IMR-90 (cell line): ENCODE results near the gene HBEGF. TPM values are rescaled to one million over a fixed set of nuclear protein-coding genes. Genes with fewer than 3 reads are reported as not detected.

Experiments used
- ATAC-seq: fragments of 200-7000 bp; cut with Tn5 transposase; 2 replicates; pipeline ENCODE4 v1.9.1; 2020; ENCODE audit warnings: low read depth, mild to moderate bottlenecking, moderate library complexity
- BruUV-seq: library from RNA; stranded (reverse); fragments of 400-500 nt; replicated peaks from 2 replicates; lab custom pipeline; 2021; lab: Mats Ljungman, UMichigan
- CTCF ChIA-PET: fragments of 300-600 bp; formaldehyde crosslinking; extraction: SDS; loops from one replicate; lab custom pipeline; 2021; ENCODE audit warnings: antibody characterized with exemption; lab: Yijun Ruan, JAX
- POLR2A ChIA-PET: fragments of 300-600 bp; sonication (Branson Sonifier 250); formaldehyde crosslinking; loops from one replicate; lab custom pipeline; 2022; ENCODE audit warnings: antibody characterized with exemption; ENCODE audit not compliant: unreplicated experiment; lab: Charles Lee
- DNase-seq: peaks from one replicate; pipeline ENCODE4 v3.0.0; 2013
- H2AFZ ChIP-seq: replicated peaks from 2 replicates; pipeline ENCODE3; 2013; ENCODE audit warnings: low read length, mild to moderate bottlenecking; ENCODE audit not compliant: poor library complexity
- H2AK5ac ChIP-seq: 2 replicates; pipeline ENCODE4 v1.6.1; 2013; ENCODE audit warnings: low read depth, low read length, inconsistent platforms
- H2AK9ac ChIP-seq: replicated peaks from 2 replicates; pipeline ENCODE3; 2013; ENCODE audit warnings: mild to moderate bottlenecking, low read depth, low read length, moderate library complexity; ENCODE audit not compliant: poor library complexity
- H2BK120ac ChIP-seq: 2 replicates; pipeline ENCODE4 v1.6.1; 2013; ENCODE audit warnings: low read depth, low read length, inconsistent platforms
- H2BK15ac ChIP-seq: 3 replicates; pipeline ENCODE4 v1.6.1; 2013; ENCODE audit warnings: low read depth, low read length, inconsistent platforms
- H2BK20ac ChIP-seq: 2 replicates; pipeline ENCODE4 v1.6.1; 2013; ENCODE audit warnings: low read depth, mild to moderate bottlenecking, inconsistent platforms, low read length, moderate library complexity
- H2BK5ac ChIP-seq: 2 replicates; pipeline ENCODE4 v1.6.1; 2013; ENCODE audit warnings: mild to moderate bottlenecking, low read depth, low read length, inconsistent platforms; ENCODE audit not compliant: poor library complexity, severe bottlenecking
- H3K14ac ChIP-seq: replicated peaks from 2 replicates; pipeline ENCODE4 v1.6.1; 2013; ENCODE audit warnings: low read depth, low read length, inconsistent platforms
- H3K18ac ChIP-seq: 2 replicates; pipeline ENCODE4 v1.6.1; 2013; ENCODE audit warnings: low read depth, low read length, control low read depth
- H3K23ac ChIP-seq: 2 replicates; pipeline ENCODE4 v1.6.1; 2013; ENCODE audit warnings: low read depth, low read length, inconsistent platforms
- H3K27ac ChIP-seq: 2 replicates; pipeline ENCODE4 v1.5.1; 2013; ENCODE audit warnings: mild to moderate bottlenecking, control low read depth, low read length; ENCODE audit not compliant: insufficient read depth
- H3K27me3 ChIP-seq: 2 replicates; pipeline ENCODE4 v1.6.1; 2013; ENCODE audit warnings: low read length; ENCODE audit not compliant: control insufficient read depth, insufficient read depth
- H3K36me3 ChIP-seq: 2 replicates; pipeline ENCODE4 v1.6.1; 2013; ENCODE audit warnings: low read length, mixed read lengths; ENCODE audit not compliant: control insufficient read depth, insufficient read depth
- H3K4ac ChIP-seq: 2 replicates; pipeline ENCODE4 v1.6.1; 2013; ENCODE audit warnings: low read depth, low read length, inconsistent platforms
- H3K4me1 ChIP-seq: 2 replicates; pipeline ENCODE4 v1.6.1; 2013; ENCODE audit warnings: low read length, mixed read lengths; ENCODE audit not compliant: control insufficient read depth, insufficient read depth
- H3K4me2 ChIP-seq: 2 replicates; pipeline ENCODE4 v1.6.1; 2013; ENCODE audit warnings: low read depth, mild to moderate bottlenecking, control low read depth, low read length, moderate library complexity
- H3K4me3 ChIP-seq: 2 replicates; pipeline ENCODE4 v1.5.1; 2013; ENCODE audit warnings: low read depth, mild to moderate bottlenecking, control low read depth, low read length, moderate library complexity; ENCODE audit not compliant: insufficient read depth
- H3K56ac ChIP-seq: 2 replicates; pipeline ENCODE4 v1.6.1; 2013; ENCODE audit warnings: low read length, inconsistent platforms; ENCODE audit not compliant: insufficient read depth; ENCODE audit errors: extremely low read depth
- H3K79me1 ChIP-seq, 2 experiments: 2 replicates each; pipeline ENCODE4 v1.6.1; 2013; ENCODE audit warnings: low read length in 2 of 2, inconsistent platforms in 1 of 2, low read depth in 1 of 2
- H3K9ac ChIP-seq: 2 replicates; pipeline ENCODE4 v1.6.1; 2013; ENCODE audit warnings: low read depth, low read length, control low read depth
- H3K9me1 ChIP-seq: 2 replicates; pipeline ENCODE4 v1.6.1; 2013; ENCODE audit warnings: low read length, inconsistent platforms; ENCODE audit not compliant: insufficient read depth
- H3K9me3 ChIP-seq: 2 replicates; pipeline ENCODE4 v1.6.1; 2013; ENCODE audit warnings: low read length; ENCODE audit not compliant: control insufficient read depth, insufficient read depth
- H4K20me1 ChIP-seq: 2 replicates; pipeline ENCODE4 v1.6.1; 2013; ENCODE audit warnings: low read length, inconsistent platforms; ENCODE audit not compliant: insufficient read depth
- H4K5ac ChIP-seq: 2 replicates; pipeline ENCODE4 v1.6.1; 2013; ENCODE audit warnings: mild to moderate bottlenecking, low read depth, low read length, control low read depth
- H4K8ac ChIP-seq, 2 experiments: 2 replicates each; pipeline ENCODE4 v1.6.1; 2013; ENCODE audit warnings: low read depth in 2 of 2, low read length in 2 of 2, control low read depth in 1 of 2, inconsistent platforms in 1 of 2
- H4K91ac ChIP-seq: 2 replicates; pipeline ENCODE4 v1.6.1; 2013; ENCODE audit warnings: low read depth, low read length, inconsistent platforms; ENCODE audit not compliant: insufficient read depth
- BHLHE40 ChIP-seq: fragments of 150-350 bp; IDR thresholded peaks from 2 replicates; pipeline ENCODE4 v1.6.1; 2016; ENCODE audit warnings: mild to moderate bottlenecking, low read depth, low read length
- CEBPB ChIP-seq: IDR thresholded peaks from 2 replicates; pipeline ENCODE4 v1.6.1; 2012; ENCODE audit warnings: low read depth, low read length, improper control_type of control experiment
- CHD1 ChIP-seq: IDR thresholded peaks from 2 replicates; pipeline ENCODE4 v1.6.1; 2012; ENCODE audit warnings: low read depth, low read length, improper control_type of control experiment
- FOS ChIP-seq: fragments of 150-350 bp; IDR thresholded peaks from 2 replicates; pipeline ENCODE4 v1.6.1; 2016; ENCODE audit warnings: low read depth, low read length
- MAFK ChIP-seq: IDR thresholded peaks from 2 replicates; pipeline ENCODE4 v1.6.1; 2012; ENCODE audit warnings: low read depth, low read length, improper control_type of control experiment
- MAZ ChIP-seq: IDR thresholded peaks from 2 replicates; pipeline ENCODE4 v1.6.1; 2012; ENCODE audit warnings: low read depth, mild to moderate bottlenecking, low read length, improper control_type of control experiment, moderate library complexity, borderline replicate concordance
- MXI1 ChIP-seq: IDR thresholded peaks from 2 replicates; pipeline ENCODE4 v1.6.1; 2012; ENCODE audit warnings: low read depth, mild to moderate bottlenecking, low read length, moderate library complexity, borderline replicate concordance
- NFE2L2 ChIP-seq: fragments of 150-350 bp; IDR thresholded peaks from 2 replicates; pipeline ENCODE4 v1.6.1; 2016; ENCODE audit warnings: low read depth, mild to moderate bottlenecking, low read length
- POLR2A ChIP-seq: IDR thresholded peaks from 2 replicates; pipeline ENCODE4 v1.6.1; 2012; ENCODE audit warnings: mild to moderate bottlenecking, low read depth, low read length
- RAD21 ChIP-seq: IDR thresholded peaks from 2 replicates; pipeline ENCODE4 v1.6.1; 2012; ENCODE audit warnings: low read length, improper control_type of control experiment
- RCOR1 ChIP-seq: IDR thresholded peaks from 2 replicates; pipeline ENCODE4 v1.6.1; 2012; ENCODE audit warnings: mild to moderate bottlenecking, low read length, improper control_type of control experiment; ENCODE audit not compliant: insufficient replicate concordance
- RFX5 ChIP-seq: IDR thresholded peaks from 2 replicates; pipeline ENCODE4 v1.8.0; 2012; ENCODE audit warnings: low read depth, mild to moderate bottlenecking, low read length, moderate library complexity
- SMC3 ChIP-seq: fragments of 150-350 bp; IDR thresholded peaks from 2 replicates; pipeline ENCODE4 v1.6.1; 2016; ENCODE audit warnings: low read depth, mild to moderate bottlenecking, antibody characterized with exemption, low read length, moderate library complexity
- WGBS, 2 experiments: methylation state at CpG; one replicate each; pipeline versions ENCODE4 v1.1.5 to v1.1.7; 2013; ENCODE audit warnings: missing lambda C conversion rate in 2 of 2; ENCODE audit not compliant: insufficient read length in 1 of 2; ENCODE audit errors: extremely low coverage in 2 of 2; 5-methylcytosine and 5-hydroxymethylcytosine counted together
- dilution Hi-C: fragments of 300-500 bp; cut with HindIII; formaldehyde crosslinking; loops from one replicate; pipeline ENCODE4 v1.14.3; 2018; ENCODE audit warnings: low sequenced_read_pairs; ENCODE audit not compliant: unreplicated experiment
- in situ Hi-C: fragments of 300-500 bp; cut with MboI; formaldehyde crosslinking; loops from 3 replicates; pipeline ENCODE4 v1.14.3; 2019; ENCODE audit warnings: low sequenced_read_pairs, inconsistent platforms, mixed read lengths
- intact Hi-C: fragments of 100-400 bp; cut with micrococcal nuclease; formaldehyde crosslinking; loops from 2 replicates; pipeline ENCODE4 v1.10.0; 2022
- polyA plus RNA-seq, 3 experiments: library from polyadenylated mRNA; depleted of rRNA; stranded (reverse); fragments of >200 nt; gene quantifications; 2 replicates each; pipeline ENCODE4 v1.2.3, GENCODE V29; 2012; ENCODE audit warnings: low replicate concordance in 1 of 3
- total RNA-seq: library from RNA; depleted of rRNA; stranded (reverse); fragments of >200 nt; gene quantifications from 2 replicates; pipeline ENCODE4 v1.2.3, GENCODE V29; 2012
- TF ChIP-seq, protein P1 (sequence below): fragments of 150-350 bp; IDR thresholded peaks from 2 replicates; pipeline ENCODE4 v1.6.1; 2016; ENCODE audit warnings: low read depth, mild to moderate bottlenecking, low read length, moderate library complexity, borderline replicate concordance
- TF ChIP-seq, protein P2 (sequence below): fragments of 150-350 bp; IDR thresholded peaks from 2 replicates; pipeline ENCODE4 v1.6.1; 2017; ENCODE audit warnings: mild to moderate bottlenecking, antibody characterized with exemption, low read length, low read depth
- TF ChIP-seq, protein P3 (sequence below): conservative IDR thresholded peaks from 2 replicates; pipeline ENCODE4 v1.5.1; 2012; ENCODE audit warnings: mild to moderate bottlenecking, low read depth, low read length, improper control_type of control experiment

Gene HBEGF
- total and polyA plus RNA-seq, 2 of the 4 experiments (the other 2 are of a cell fraction) = 18.8 to 36.1 TPM

DNA sequence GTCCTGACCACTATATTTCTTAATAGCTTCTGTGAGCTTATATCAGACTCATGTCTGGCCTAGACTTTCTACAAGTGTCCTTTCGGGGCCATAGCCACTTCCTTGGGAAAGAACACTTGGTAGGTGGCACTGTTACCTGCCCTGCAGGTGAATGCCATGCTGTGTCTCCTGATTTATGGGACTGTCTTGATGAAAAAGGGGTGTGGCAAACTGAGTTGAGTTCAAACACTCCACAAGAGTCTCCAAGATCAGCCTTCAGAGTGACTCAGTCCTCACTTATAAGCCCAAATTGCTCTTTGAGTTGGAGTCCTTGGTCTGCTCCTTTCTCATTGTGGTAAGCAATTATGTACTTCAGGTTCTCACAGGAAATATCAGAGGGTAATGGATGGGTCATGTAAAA is 45.3 kb upstream of the HBEGF start:
- Histone ChIP-seq H4K91ac (no peak overlapping the region), H2AK9ac (no peak overlapping the region), H3K27ac (no peak overlapping the region), H3K56ac (no peak overlapping the region), H4K5ac (no peak overlapping the region), H2BK20ac (no peak overlapping the region), H3K79me1 (no peaks in the 10 kb centered on the region), H2BK15ac (no peak overlapping the region), H2BK120ac (no peak overlapping the region), H4K20me1 (no peaks in the 10 kb centered on the region), H4K8ac (no peak overlapping the region), H3K4me2 (no peak overlapping the region), H3K4me1 (no peaks in the 10 kb centered on the region), H2BK5ac (no peak overlapping the region), H2AFZ (no peak overlapping the region), H3K9me1 (no peaks in the 10 kb centered on the region), H3K9me3 (no peaks in the 10 kb centered on the region), H3K18ac (no peak overlapping the region), H3K4me3 (no peak overlapping the region), H3K27me3 (no peaks in the 10 kb centered on the region), H3K23ac (no peak overlapping the region), H2AK5ac (no peak overlapping the region), H3K36me3 (no peaks in the 10 kb centered on the region), H3K14ac (no peak overlapping the region), H3K9ac (no peak overlapping the region), H3K4ac (no peak overlapping the region)
- in situ Hi-C loops (no loop called here), dilution Hi-C loops (no loop called here), intact Hi-C loops (no loop called here)
- CTCF ChIA-PET = no interaction called here
- no CpG with 5 or more reads among the region's 1 CpG for WGBS, 2 experiments
- BruUV-seq = no TSS peak
- no peak for TF ChIP-seq RFX5
- TF ChIP-seq, protein P1, sequence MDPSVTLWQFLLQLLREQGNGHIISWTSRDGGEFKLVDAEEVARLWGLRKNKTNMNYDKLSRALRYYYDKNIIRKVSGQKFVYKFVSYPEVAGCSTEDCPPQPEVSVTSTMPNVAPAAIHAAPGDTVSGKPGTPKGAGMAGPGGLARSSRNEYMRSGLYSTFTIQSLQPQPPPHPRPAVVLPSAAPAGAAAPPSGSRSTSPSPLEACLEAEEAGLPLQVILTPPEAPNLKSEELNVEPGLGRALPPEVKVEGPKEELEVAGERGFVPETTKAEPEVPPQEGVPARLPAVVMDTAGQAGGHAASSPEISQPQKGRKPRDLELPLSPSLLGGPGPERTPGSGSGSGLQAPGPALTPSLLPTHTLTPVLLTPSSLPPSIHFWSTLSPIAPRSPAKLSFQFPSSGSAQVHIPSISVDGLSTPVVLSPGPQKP = no peak
- TF ChIP-seq MXI1 = no peak
- no peak for TF ChIP-seq BHLHE40
- no peak for TF ChIP-seq FOS
- no peak for TF ChIP-seq MAFK
- TF ChIP-seq MAZ = no peak
- TF ChIP-seq, protein P2, sequence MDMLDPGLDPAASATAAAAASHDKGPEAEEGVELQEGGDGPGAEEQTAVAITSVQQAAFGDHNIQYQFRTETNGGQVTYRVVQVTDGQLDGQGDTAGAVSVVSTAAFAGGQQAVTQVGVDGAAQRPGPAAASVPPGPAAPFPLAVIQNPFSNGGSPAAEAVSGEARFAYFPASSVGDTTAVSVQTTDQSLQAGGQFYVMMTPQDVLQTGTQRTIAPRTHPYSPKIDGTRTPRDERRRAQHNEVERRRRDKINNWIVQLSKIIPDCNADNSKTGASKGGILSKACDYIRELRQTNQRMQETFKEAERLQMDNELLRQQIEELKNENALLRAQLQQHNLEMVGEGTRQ = no peak
- no peak for TF ChIP-seq NFE2L2
- no peak for TF ChIP-seq CHD1
- TF ChIP-seq CEBPB = no peak
- no peak for TF ChIP-seq SMC3
- TF ChIP-seq POLR2A = no peak
- TF ChIP-seq, protein P3, sequence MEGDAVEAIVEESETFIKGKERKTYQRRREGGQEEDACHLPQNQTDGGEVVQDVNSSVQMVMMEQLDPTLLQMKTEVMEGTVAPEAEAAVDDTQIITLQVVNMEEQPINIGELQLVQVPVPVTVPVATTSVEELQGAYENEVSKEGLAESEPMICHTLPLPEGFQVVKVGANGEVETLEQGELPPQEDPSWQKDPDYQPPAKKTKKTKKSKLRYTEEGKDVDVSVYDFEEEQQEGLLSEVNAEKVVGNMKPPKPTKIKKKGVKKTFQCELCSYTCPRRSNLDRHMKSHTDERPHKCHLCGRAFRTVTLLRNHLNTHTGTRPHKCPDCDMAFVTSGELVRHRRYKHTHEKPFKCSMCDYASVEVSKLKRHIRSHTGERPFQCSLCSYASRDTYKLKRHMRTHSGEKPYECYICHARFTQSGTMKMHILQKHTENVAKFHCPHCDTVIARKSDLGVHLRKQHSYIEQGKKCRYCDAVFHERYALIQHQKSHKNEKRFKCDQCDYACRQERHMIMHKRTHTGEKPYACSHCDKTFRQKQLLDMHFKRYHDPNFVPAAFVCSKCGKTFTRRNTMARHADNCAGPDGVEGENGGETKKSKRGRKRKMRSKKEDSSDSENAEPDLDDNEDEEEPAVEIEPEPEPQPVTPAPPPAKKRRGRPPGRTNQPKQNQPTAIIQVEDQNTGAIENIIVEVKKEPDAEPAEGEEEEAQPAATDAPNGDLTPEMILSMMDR = no peak
- no peak for TF ChIP-seq RAD21
- TF ChIP-seq RCOR1 = no peak
- DNase-seq (no peak), ATAC-seq (no peak)
- POLR2A ChIA-PET = no interaction called here
